ENCODE measurements around the gene ITGA6.

ITGA6 gene

DNA sequence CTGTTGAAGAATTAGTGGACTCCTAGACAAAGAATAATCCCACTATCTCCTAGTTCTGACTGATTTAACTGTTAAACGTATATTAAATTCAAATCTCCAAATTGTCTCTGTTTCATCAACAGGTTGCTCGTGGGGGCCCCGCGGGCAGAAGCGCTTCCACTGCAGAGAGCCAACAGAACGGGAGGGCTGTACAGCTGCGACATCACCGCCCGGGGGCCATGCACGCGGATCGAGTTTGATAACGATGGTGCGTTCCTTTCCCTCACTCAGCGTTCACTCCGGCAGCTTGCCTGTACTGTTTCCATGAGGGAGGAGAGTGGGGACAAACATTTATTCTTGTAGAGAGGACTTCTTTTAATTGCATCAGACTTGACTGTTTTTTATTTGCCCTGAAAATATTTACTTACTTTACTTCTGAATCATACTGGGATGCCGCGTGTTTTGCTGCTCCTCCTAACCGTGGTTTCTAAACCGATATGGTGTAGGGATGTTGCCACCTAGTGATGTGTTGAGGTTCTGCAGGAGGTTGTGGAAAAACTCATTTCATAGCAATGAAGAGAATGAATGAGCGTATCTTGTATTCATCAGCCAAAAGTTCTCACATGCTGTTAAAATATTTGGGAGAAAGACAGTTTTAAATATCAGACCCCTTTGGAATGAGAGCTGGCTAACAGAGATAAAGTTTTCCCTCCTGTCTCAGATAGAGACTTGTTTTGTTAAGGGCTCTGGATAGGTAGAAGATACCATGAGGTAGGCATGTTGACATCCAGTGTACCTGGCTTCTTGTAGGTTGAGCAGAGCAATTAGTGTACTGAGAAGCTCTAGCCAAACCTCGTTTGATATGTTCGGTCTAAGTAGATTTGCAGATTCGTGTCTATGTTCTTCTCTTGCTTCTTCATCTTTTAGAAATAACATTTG is 38.3 kb downstream of the ITGA6 start:
- DNase-seq (ENCODE audit: low read depth), result peak; percentile 58

DNA sequence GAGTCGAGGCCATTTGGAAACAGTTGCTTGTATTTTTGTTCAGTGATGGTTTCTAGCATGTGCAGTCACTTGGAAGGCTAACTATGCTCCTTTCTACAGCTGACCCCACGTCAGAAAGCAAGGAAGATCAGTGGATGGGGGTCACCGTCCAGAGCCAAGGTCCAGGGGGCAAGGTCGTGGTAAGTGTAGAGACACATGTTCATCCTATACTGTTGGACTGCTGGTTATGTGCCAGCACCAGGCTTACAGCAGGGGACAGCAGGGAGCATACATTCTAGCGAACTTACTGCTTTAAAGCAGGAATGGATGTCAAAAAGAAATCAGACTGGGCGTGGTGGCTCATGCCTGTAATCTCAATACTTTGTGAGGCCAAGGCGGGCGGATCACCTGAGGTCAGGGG is 40.0 kb downstream of the ITGA6 start:
- DNase-seq (ENCODE audit: low read depth), result no peak

DNA sequence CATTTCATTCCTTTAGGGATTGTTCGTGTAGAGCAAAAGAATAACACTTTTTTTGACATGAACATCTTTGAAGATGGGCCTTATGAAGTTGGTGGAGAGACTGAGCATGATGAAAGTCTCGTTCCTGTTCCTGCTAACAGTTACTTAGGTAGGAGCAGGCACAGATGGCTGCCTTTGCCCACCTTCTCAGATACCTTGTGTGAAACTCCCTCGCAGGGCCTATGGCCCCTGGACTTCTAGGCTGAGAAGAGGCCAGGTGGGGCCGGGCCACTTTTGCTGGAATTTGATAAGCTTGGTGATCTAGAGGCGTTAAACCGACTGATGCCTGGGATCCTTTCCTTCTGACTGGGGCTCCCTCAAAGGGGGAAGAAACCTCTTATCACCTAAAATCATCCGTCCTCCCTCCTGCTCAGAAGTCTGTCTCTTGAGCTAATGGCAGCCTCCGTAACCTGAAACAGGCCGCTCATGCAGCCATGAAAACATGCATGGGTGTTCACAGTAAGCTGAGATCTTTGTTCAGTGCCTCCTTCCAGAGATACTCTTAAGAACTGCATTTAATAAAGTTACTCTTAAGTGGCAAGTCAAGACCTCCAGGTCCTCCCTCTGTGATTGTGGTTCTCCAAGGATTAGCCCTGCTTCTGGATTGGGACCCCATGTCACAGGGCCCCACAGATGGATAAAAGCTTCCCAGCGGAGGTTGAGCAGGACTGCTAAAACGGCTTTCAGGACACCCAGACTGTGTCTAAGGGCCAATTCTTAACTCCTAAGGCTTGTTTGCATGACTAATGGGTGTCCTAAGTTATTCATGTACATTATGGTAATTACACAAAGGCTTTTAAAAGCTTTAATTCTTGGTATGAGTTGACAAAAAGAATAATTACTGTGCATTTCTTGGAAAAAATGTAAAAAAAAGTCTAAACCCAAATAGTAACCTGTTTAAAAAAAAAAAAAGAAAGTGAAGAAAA is 43.9 kb downstream of the ITGA6 start:
- no peak for DNase-seq (ENCODE audit: low read depth)

DNA sequence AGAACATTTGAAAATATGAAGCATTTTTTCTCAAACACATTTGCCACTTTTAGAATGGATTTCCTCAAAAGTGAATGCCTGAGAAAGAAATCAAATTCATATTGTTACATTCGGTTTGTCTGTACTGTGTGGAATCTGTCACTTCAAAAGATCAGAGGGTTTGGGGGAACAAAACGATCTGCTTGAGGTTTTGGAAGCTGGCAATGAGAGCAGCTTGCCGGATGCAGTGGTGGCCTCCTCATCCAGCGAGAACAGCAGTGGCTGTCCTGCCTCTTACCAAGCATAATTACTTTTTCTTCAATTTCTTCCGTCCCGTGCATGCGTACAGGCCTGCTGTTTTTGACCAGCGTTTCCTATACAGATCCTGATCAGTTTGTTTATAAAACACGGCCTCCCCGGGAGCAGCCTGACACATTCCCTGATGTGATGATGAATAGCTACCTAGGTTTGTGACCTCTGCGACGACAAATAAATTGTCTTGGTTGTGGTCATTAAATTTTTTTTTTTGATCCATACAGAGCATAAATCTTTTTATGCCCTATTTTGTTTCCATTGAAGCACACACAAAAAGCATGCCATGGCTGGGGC is 45.2 kb downstream of the ITGA6 start:
- no peak for DNase-seq (ENCODE audit: low read depth)

DNA sequence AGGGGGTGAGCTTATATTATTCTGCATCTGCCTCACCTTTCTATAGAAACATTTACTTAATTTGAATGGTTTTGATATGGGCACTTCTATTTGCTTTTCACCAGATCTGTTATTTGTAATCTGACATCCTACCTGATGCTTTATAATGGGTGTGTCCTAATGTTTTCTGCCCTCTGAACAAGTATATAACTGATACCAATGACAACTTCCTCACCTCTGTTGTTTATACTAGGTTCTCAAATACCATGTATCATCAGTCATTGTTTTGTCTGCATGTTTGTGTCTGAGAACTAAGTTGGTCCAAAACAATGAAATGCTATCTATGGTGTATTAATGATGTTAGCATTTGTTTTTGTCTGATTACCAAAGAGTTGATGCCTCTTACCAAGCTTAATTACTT is 45.8 kb downstream of the ITGA6 start:
- DNase-seq (ENCODE audit: low read depth), result no peak

DNA sequence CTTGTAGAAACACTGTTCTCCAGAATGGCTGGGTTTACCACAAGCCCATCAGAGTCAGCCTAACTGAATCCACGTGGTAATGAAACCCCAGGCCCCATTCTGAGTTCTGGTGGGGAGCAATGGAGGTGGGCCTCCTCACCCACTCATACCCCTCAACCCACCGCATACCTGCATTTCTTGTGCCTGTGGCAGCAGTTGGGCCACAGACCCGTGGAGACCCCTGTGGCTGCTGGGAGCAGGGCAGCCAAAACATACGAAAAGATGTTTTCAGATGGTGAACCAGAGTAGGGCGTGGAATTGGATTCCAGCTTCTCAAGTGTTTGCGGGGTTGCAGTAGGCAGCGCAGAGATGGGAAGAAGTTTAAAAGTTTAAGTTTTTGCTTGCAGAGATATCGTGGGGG is 51.0 kb downstream of the ITGA6 start:
- no peak for DNase-seq (ENCODE audit: low read depth)

DNA sequence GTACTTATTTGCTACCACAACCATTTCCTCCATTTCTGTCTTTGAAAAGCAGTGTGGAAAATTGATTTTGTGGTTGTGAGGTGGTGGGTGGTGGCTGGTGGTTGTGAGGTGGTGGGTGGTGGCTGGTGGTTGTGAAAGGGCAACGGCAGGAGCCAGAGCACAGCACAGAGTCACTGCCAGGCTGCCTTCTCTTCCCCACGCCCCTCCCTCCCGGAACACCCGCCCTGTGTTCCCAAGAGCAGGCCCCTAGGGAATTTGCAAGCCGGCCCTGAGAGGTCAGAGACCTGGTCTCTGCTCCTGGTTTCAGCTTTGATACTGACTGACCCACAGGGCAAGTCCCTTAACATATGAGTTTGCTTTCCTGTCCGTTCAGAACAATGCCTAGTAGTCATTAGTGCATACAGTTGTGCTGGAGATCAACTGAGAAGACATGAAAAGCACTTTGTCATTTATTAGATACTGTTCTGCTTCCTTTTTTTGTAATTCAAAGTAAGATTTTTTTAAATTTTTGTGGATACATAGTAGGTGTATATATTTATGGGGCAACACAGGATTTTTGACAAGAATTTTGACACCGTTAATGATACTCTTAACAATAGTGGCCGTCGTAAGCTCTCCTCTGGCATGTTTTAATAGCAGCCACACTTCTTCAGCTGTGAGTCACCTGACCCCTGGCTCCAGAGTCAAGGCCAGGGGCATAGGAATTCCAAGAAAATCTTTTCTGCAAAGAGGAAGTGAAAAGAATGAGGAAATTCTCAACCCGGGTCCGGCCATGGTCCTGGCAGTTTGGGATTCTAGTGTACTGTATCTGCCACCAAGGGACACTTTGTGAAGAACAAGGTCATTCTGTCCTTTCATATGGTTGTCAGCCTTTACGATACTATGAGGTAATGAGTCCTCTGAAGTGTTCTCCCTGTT is 53.2 kb downstream of the ITGA6 start:
- DNase-seq (ENCODE audit: low read depth), result no peak

DNA sequence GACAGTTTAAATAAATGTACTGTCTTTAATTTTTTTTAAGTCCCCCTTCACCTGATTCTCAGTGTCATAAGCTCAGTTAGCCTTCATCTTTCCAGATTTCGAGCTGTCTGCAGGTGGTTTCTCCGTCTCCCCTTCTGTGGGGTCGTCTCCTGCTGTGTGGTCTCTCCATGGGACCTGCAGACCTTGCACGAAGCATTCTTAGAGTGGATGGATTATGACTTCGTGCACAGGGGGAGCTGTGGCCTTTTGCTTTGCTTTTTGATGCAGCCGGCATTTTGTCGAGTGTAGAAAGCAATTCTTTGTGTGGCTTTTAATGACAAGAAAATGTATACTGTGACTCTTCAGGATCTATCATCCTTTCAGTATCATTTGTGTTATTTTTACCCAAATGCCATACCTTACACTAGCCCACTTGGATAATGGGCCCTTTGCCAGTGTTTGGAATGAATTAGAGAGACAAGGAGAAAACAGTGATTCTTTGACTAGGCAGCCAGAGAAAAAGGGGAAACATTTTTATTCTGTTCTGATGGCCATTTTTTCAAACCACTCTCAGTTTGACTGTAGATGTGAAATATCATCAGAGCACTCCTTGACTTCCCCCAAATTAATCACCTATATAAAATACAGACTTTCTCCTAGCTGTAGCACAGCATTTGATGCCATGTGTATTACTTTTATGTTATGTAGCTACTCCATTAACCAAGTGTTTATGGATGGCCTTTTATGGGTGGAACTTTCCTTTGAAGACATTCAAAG is 54.3 kb downstream of the ITGA6 start:
- no peak for DNase-seq (ENCODE audit: low read depth)

DNA sequence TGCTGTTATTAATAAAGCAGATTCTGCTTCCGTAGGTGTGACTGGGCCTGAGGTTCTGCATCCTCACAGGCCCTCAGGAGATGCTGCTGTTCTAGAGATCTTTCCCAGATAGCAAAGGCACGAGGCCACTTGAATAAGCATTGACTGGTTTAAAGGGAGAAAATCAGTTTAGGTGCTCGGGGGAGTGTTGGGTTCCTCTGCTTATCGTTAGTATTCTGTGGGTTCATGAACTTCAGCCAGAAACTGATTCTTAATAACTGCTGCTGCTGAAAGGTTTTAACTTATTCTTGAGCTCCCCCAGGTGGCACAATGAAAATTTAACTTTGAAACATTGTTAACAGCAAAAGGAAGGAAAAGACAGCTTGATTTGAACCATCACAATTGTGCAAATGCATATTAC is 56.9 kb downstream of the ITGA6 start:
- no peak for DNase-seq (ENCODE audit: low read depth)

DNA sequence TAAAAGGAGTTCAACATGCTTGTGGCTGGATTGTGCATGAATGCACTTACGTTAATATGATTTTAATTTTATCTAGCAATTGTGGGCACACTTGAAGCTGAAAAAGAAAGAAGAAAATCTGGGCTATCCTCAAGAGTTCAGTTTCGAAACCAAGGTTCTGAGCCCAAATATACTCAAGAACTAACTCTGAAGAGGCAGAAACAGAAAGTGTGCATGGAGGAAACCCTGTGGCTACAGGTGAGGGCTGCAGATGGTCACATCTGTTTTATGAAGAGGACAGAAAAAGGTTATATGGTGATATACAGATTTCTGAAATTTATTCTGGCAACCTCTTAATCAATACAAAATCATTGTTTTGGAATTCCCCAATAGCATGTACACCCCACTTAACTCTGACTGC is 57.3 kb downstream of the ITGA6 start:
- no peak for DNase-seq (ENCODE audit: low read depth)

DNA sequence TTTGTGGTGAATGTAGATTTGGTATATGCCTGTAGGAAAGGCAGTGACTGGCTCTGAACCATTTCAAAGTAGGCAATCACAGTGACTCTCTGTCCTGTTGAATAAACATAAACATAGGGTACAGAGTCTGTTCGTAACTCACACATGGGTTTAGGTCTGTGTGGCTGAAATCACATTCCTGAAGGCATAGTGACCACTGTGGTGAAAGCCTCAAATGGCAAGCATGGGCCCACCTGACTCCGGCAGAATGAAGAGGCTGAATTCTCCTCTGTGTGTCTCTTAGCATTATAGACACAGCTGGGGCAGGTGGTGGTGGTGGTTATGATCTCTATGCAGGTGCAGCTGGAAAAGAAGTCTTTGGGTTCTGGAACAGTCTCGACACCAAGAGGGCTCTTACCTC is 61.2 kb downstream of the ITGA6 start:
- DNase-seq (ENCODE audit: low read depth), result no peak

DNA sequence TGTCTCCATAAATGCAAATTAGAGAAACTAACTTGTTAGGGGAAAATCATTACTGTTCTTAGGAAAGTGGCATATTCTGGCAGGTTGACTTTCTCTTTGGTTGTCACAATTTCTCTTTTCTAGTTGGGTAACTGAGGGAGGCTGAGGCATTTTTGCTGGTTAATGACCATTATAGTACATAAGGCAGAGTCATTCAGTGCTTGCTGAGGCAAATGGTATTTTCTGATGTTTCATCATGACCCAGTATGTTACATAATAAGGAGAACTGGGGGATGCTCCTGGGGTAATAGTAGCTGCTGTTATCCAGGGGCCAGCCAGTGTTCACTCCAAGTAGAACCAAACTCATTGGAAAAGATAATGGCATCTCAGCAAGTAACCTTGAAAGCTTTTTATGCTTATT is 62.3 kb downstream of the ITGA6 start:
- DNase-seq (ENCODE audit: low read depth), result no peak

DNA sequence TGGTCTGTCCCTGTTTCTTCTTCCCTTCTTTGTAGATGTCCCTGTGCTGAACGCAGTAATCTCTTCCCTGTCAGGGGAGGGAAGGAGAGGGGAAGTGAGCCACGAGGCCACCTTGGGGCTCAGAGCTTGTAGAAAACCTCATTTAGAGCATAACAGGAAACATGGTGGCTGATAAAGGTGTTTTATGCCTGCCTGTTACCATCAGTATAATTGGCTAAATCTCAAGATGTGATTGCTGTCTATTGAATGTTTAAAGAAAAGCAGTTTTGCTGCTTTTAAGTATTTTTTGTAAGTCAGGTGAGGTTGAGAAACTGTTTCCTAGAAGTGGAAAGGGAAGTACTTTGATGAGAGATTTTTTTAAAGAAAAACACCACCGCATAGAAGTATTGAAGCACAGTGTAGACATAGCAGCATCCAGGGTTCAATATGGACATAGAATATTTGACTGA is 68.8 kb downstream of the ITGA6 start:
- DNase-seq (ENCODE audit: low read depth), result no peak

DNA sequence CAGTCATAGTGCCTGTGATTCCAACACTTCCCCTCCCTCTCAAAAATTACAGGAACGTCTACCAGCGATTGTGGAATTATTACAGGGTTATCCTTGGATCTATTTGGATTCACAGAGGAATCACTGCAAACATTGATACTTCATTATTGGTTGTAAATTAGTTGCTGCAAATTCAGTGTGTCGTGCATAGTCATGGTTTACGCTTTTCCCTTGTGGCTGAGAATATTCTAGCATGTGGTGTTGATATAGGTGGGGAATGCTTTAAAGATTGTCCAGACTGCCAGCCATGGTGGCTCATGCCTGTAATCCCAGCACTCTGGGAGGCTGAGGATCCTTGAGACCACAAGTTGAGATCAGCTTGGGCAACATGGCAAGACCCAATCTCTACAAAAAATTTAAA is 79.8 kb downstream of the ITGA6 start:
- no peak for DNase-seq (ENCODE audit: low read depth)

DNA sequence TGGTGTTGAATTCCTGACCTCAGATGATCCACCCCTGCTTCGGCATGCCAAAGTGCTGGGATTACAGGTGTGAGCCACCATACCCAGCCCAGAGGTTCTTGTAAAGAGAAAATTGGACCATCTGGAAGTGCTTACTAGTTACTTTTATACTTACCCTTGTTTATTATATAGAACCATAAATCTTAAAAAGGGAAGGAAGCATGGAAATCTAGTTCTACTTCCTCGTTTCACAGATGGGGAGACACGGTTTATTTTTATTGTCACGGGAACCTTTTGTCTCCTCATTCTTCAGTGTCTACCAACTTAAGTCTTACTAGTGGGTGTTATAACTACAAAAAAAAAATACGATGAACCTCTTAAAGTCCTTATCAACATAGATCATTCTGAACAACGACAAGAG is 82.7 kb downstream of the ITGA6 start:
- no peak for DNase-seq (ENCODE audit: low read depth)

DNA sequence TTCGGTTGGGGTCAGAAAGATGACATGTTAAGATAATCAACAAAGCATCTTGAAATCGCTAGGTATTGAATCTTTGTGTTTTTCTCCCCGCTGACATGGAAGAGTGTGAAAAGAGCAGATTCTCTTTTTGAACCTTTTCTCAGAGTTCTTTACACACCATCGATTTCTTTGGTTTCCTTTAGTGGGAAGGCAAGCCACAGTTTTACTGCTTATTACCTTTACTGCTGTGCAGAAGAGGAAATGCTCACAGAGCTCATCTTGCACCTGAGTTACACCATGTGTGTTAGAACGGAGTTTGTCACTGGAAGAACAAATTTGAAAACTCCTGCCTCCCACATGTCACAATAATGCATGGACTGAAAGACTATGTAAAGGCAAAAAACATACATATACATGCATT is 83.2 kb downstream of the ITGA6 start:
- DNase-seq (ENCODE audit: low read depth), result no peak

DNA sequence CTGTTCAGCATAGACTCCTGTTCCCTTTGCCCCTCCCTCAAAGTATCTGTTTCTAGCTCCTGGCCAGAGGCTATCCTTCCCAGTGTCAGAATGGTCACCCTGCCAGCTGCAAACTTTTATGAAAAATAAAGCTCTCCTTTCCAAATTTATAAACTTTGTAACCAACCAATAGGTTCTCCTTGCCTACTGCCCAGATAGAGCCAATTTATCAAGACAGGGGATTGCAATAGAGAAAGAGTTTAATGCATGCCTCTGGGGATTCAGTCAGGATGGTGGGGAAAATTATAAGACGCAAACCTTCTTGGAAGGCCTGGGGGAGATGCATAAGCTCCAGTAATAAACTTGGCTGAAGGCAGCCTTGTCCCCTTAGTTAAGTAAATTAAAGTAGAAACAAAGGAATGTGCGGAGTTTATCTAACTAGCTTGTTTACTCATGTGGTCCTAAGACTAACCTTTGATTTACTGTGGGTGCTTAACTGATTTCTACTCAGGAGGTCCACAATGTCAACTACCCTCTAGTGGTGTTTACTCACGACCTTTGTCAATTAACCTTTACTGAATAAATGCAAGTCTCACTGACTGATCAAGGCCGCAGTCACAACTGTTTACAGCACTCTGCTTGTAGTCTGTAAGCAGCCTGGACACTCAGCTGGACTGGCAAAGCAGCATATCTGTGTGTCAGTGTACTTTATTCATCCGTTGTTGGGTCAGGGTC is 85.6 kb downstream of the ITGA6 start:
- no peak for DNase-seq (ENCODE audit: low read depth)

DNA sequence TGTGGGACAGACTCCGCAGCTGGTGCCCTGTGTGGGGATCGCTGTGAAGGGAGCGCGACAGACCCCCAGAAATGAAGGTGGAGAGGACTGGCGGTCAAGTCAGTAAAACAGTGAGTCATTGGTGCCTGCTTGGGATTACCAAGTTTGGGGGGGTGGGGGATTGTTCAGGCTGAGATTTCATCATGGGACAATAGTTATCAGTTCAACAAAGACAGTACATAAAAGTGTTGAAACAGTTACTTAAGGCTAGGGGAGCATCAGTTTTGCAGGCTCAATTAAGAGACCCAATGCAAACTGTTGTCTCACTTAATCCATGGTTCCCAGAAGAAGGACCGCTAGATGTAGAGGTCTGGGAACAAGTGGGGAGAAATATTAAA is 86.1 kb downstream of the ITGA6 start:
- DNase-seq (ENCODE audit: low read depth), result no peak

DNA sequence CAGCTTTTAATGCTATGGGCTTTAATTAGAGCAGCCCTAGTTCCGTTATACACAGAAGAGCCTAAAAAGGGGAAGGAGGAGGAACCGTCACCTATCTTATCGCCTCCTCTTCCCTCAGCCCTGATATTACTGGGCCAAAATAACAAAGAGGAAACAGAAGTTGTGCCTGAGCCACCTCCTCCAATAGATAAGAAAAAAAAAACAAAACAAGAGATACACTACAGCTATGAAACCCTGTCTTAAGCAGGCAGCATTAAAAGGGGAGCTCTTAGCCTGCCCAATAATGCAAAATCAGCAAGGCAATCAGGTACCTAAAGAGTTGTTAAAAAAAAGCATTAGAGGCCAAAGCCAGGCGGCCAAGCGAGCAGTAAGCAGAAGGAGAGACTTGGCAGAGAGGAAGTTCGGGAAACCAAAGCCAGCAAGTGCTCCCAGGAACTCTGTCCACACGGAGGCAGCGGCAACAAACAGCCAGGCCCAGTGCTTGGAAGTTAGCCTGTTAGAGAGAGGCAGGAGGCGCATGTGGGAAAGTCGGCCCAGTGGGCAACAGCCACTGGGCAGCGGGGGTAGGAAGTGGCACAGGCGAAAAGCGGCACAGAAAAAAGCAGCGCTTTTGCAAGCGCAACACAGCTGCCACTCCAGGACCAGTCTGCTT is 86.7 kb downstream of the ITGA6 start:
- no peak for DNase-seq (ENCODE audit: low read depth)

DNA sequence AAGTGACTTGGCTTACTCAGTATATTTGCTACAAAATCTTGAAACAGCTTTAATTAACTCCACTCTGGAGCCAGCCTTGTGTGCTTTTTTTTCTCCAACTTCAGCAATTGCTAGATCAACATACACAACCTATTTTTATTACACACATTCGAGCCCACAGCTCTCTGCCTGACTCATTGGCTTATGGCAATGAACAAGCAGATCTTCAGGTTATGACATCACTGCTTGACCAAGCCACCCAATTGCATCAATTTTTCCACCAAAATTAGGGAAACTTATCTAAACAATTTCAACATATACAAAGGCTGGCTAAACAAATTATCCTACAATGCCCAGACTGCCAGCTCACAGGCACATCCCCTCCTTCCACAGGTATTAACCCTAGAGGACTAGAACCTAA is 88.9 kb downstream of the ITGA6 start:
- DNase-seq (ENCODE audit: low read depth), result no peak
